BE2C (cell line): ENCODE measurements around the gene IFI35.

Experiments
- DNase-seq: peaks from one replicate; pipeline ENCODE4 v3.0.0-alpha.2; 2020
- H3K27me3 ChIP-seq: fragments of 250-450 bp; sonication (Bioruptor Pico); 2 replicates; pipeline ENCODE4 v1.5.1; 2020; ENCODE audit warnings: mild to moderate bottlenecking
- H3K36me3 ChIP-seq: fragments of 250-450 bp; sonication (Bioruptor Pico); 2 replicates; pipeline ENCODE4 v1.5.1; 2020; ENCODE audit warnings: mild to moderate bottlenecking
- H3K4me1 ChIP-seq: fragments of 250-450 bp; sonication (Bioruptor Pico); 2 replicates; pipeline ENCODE4 v1.5.1; 2020
- H3K4me3 ChIP-seq: 2 replicates; pipeline ENCODE4 v1.5.1; 2011; ENCODE audit warnings: low read depth, low read length
- H3K9me3 ChIP-seq: fragments of 250-450 bp; sonication (Bioruptor Pico); 2 replicates; pipeline ENCODE4 v1.5.1; 2020
- CTCF ChIP-seq: IDR thresholded peaks from 2 replicates; pipeline ENCODE4 v1.5.1; 2012; ENCODE audit warnings: mild to moderate bottlenecking, low read depth, low read length

IFI35 gene

GRCh38 chr17:43011728-43012472, 5.3 kb downstream of the IFI35 start:
- no peaks in the 10 kb centered on the region; the same call in 1 of the 2 replicates for H3K36me3 ChIP-seq
- no peaks in the 10 kb centered on the region for H3K27me3 ChIP-seq
- no peaks in the 10 kb centered on the region for H3K4me1 ChIP-seq
- no peaks in the 10 kb centered on the region for H3K9me3 ChIP-seq
- no peak for DNase-seq
- no peak overlapping the region for H3K4me3 ChIP-seq
- no peak for TF ChIP-seq CTCF

GRCh38 chr17:43013296-43013695, 6.7 kb downstream of the IFI35 start:
- H3K9me3 ChIP-seq: no peaks in the 10 kb centered on the region
- H3K4me3 ChIP-seq: no peak overlapping the region
- peaks cover 6% of the 10 kb centered on the region for H3K4me1 ChIP-seq
- DNase-seq: no peak
- H3K27me3 ChIP-seq: no peaks in the 10 kb centered on the region
- peaks cover 6% of the 10 kb centered on the region; the same call in 1 of the 2 replicates for H3K36me3 ChIP-seq
- no peak for TF ChIP-seq CTCF

GRCh38 chr17:43014020-43014648, 7.5 kb downstream of the IFI35 start:
- H3K4me3 ChIP-seq: no peak overlapping the region
- H3K27me3 ChIP-seq: no peaks in the 10 kb centered on the region
- DNase-seq: no peak
- H3K9me3 ChIP-seq: no peaks in the 10 kb centered on the region
- H3K36me3 ChIP-seq: peaks cover 6% of the 10 kb centered on the region; the same call in 1 of the 2 replicates
- TF ChIP-seq CTCF: no peak
- H3K4me1 ChIP-seq: peaks cover 13% of the 10 kb centered on the region

GRCh38 chr17:43014649-43015542, 8.3 kb downstream of the IFI35 start:
- Histone ChIP-seq H3K36me3 (peaks cover 6% of the 10 kb centered on the region; the same call in 1 of the 2 replicates), H3K4me1 (peaks cover 13% of the 10 kb centered on the region), H3K9me3 (no peaks in the 10 kb centered on the region), H3K4me3 (no peak overlapping the region), H3K27me3 (no peaks in the 10 kb centered on the region)
- DNase-seq: no peak
- TF ChIP-seq CTCF: no peak

- DNase-seq: no peak
- Histone ChIP-seq H3K27me3 (no peaks in the 10 kb centered on the region), H3K9me3 (no peaks in the 10 kb centered on the region), H3K4me3 (no peak overlapping the region), H3K4me1 (peaks cover 13% of the 10 kb centered on the region), H3K36me3 (peaks cover 6% of the 10 kb centered on the region; the same call in 1 of the 2 replicates)
- no peak for TF ChIP-seq CTCF
These were observed 9.0 kb downstream of the IFI35 start for GRCh38 chr17:43015579-43015978.
